HCT116 (cell line): ENCODE data around the gene ERC1.

Experiments used
- ELF1 ChIP-seq: IDR thresholded peaks from 2 replicates; pipeline ENCODE4 v1.6.1; 2012; ENCODE audit warnings: low read depth, borderline replicate concordance
- EZH2phosphoT487 ChIP-seq: fragments of 200-600 bp; IDR thresholded peaks from 2 replicates; pipeline ENCODE4 v1.6.1; 2018; ENCODE audit warnings: antibody characterized with exemption, borderline replicate concordance
- POLR2A ChIP-seq: IDR thresholded peaks from 2 replicates; pipeline ENCODE4 v1.7.0; 2011; ENCODE audit warnings: borderline replicate concordance; ENCODE audit not compliant: insufficient read depth, insufficient read length; ENCODE audit errors: extremely low read depth
- POLR2AphosphoS5 ChIP-seq: IDR thresholded peaks from 2 replicates; pipeline ENCODE4 v1.6.1; 2011; ENCODE audit warnings: mild to moderate bottlenecking, low read depth, low read length, moderate library complexity
- SIN3A ChIP-seq: IDR thresholded peaks from 2 replicates; pipeline ENCODE4 v1.6.1; 2012; ENCODE audit warnings: low read depth
- TF ChIP-seq, protein P1 (sequence below), 3 experiments: fragments of 200-600 bp in 1 of 3; sonication (generic) in 1 of 3; IDR thresholded peaks in 2 of 3; conservative IDR thresholded peaks in 1 of 3; 2 replicates each; pipeline ENCODE4 v1.5.1; 2012 to 2017; ENCODE audit warnings: low read depth in 2 of 3, low read length in 2 of 3, antibody characterized with exemption in 1 of 3, borderline replicate concordance in 1 of 3, control low read depth in 1 of 3, mild to moderate bottlenecking in 1 of 3, mixed read lengths in 1 of 3, mixed run types in 1 of 3, moderate library complexity in 1 of 3; ENCODE audit not compliant: insufficient read depth in 1 of 3
- TF ChIP-seq, protein P2 (sequence below): IDR thresholded peaks from 2 replicates; pipeline ENCODE4 v1.6.1; 2012; ENCODE audit warnings: low read depth

DNA sequence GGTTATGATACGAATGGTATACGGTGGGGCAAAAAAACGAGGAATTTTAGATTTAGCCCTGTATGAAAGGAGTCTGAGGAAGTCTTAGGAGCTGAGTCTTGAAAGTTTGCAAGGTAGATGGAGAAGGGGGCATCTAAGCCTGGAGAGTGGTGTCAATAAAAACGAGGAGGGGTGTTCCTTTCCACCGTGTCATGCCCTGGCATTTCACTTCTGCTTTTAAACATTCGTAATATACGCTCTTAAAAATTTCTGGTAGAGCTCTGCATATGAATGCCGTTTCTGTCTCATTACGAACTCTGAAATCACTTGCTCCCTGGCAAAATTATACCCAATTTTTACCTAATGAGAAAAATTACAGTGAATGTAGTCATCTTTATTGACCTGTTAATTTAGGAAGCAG is 170.2 kb downstream of the ERC1 start:
- TF ChIP-seq POLR2A (no peak), EZH2phosphoT487 (no peak), POLR2AphosphoS5 (no peak), ELF1 (no peak), SIN3A (no peak)
- TF ChIP-seq, protein P1, sequence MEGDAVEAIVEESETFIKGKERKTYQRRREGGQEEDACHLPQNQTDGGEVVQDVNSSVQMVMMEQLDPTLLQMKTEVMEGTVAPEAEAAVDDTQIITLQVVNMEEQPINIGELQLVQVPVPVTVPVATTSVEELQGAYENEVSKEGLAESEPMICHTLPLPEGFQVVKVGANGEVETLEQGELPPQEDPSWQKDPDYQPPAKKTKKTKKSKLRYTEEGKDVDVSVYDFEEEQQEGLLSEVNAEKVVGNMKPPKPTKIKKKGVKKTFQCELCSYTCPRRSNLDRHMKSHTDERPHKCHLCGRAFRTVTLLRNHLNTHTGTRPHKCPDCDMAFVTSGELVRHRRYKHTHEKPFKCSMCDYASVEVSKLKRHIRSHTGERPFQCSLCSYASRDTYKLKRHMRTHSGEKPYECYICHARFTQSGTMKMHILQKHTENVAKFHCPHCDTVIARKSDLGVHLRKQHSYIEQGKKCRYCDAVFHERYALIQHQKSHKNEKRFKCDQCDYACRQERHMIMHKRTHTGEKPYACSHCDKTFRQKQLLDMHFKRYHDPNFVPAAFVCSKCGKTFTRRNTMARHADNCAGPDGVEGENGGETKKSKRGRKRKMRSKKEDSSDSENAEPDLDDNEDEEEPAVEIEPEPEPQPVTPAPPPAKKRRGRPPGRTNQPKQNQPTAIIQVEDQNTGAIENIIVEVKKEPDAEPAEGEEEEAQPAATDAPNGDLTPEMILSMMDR (IDR thresholded peaks at IDR 0.05 in 2 of 3, conservative IDR thresholded peaks at IDR 0.05 in 1 of 3; ENCODE audit: borderline replicate concordance in 1 of 3, insufficient read depth in 1 of 3, low read depth in 2 of 3, low read length in 2 of 3) = no peak
- TF ChIP-seq, protein P2, sequence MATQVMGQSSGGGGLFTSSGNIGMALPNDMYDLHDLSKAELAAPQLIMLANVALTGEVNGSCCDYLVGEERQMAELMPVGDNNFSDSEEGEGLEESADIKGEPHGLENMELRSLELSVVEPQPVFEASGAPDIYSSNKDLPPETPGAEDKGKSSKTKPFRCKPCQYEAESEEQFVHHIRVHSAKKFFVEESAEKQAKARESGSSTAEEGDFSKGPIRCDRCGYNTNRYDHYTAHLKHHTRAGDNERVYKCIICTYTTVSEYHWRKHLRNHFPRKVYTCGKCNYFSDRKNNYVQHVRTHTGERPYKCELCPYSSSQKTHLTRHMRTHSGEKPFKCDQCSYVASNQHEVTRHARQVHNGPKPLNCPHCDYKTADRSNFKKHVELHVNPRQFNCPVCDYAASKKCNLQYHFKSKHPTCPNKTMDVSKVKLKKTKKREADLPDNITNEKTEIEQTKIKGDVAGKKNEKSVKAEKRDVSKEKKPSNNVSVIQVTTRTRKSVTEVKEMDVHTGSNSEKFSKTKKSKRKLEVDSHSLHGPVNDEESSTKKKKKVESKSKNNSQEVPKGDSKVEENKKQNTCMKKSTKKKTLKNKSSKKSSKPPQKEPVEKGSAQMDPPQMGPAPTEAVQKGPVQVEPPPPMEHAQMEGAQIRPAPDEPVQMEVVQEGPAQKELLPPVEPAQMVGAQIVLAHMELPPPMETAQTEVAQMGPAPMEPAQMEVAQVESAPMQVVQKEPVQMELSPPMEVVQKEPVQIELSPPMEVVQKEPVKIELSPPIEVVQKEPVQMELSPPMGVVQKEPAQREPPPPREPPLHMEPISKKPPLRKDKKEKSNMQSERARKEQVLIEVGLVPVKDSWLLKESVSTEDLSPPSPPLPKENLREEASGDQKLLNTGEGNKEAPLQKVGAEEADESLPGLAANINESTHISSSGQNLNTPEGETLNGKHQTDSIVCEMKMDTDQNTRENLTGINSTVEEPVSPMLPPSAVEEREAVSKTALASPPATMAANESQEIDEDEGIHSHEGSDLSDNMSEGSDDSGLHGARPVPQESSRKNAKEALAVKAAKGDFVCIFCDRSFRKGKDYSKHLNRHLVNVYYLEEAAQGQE = no peak
